ENCODE measurements around the gene FER. TPM values are rescaled to one million over a fixed set of nuclear protein-coding genes. Genes with fewer than 3 reads are reported as not detected.
"Not testable (repeated sequence)": the region's sequence is repeated elsewhere in the genome, so short reads cannot be mapped to it uniquely, and the experiment has no call there.

The FER gene
- total RNA-seq, 2 donors from 2014 or later: 52.6 to 62.2 TPM

- intact Hi-C loops (cut with DNase I); DNase-seq (ENCODE audit: low spot score): not testable (repeated sequence)
Observed at GRCh38 chr5:108851129-108851528, 103.4 kb downstream of the FER start.

DNA sequence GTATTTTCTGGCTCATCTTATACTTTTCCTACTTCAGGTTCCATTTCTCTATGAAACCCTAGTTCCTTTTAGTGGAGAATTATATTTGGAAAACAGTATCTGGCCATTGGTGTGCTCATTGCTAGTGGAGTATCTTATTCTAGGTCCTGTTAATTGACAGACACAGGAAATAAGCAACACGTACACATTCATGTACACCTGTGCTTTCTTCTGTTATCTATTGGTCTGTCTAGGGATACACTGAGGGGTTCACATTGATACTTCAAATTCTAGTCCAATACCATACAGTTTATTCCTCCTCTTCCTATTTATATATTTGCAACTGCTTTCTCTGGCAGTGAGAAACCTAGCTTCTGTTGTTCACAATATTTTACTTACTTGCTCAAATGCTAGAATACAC lies 110.2 kb downstream of the FER start:
- intact Hi-C loops (cut with DNase I): no loop called here
- DNase-seq (ENCODE audit: low spot score): no peak

DNA sequence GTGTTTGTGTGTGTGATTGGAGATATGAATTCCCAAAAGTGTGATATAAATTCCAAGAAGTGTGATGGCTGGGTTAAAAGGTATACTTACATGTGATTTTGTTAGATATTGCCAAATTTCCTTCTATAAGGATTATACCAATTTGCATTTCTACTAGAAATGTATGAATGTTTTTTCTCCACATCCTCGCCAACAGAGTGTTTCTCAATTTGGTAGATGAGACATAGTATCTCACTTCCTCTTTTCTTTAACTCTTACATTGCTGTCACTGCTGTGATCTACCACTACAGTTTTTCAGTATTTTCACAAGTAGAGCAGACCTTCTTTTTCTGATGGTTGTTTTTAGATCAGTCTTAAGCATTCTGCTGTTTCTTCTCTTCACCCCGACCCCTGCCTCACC lies 111.3 kb downstream of the FER start:
- no peak for DNase-seq (ENCODE audit: low spot score)
- intact Hi-C loops (cut with DNase I): no loop called here

DNA sequence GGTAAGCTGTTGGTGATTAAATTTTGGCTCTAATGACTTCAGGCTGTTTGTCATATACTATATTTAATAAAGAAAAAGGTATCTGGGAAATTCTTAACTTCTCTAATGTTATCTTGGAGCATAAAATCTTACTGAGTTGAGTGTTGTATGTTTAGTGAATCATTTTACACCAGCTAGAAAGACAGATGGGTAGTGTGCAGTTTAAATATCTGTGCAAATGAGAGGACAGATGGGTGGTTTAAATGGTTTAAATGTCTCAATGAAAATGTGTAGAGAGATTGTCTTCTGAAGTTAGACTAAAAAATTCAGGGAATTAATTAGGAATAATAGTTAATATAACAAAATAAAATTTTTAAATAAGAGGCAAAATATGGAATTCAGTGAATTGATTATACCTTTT lies 114.5 kb downstream of the FER start:
- intact Hi-C loops (cut with DNase I): no loop called here
- DNase-seq (ENCODE audit: low spot score): no peak

- DNase-seq (ENCODE audit: low spot score); intact Hi-C loops (cut with DNase I): not testable (repeated sequence)
Observed at GRCh38 chr5:108866097-108866496, 118.4 kb downstream of the FER start.

DNA sequence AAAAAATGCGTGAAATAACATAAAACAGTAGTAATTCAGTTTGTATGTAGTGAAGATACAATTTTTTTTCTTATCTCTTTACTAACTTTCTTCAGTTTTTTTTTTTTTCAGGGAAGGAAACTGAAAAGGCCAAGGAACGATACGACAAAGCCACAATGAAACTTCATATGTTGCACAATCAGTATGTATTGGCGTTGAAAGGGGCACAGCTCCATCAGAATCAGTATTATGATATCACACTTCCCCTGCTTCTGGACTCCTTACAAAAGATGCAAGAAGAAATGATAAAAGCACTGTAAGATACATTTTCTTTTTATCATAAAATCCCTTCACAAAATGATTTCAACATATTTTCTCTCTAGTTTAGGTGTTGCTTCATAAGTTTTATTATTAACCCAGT lies 120.0 kb downstream of the FER start:
- intact Hi-C loops (cut with DNase I): no loop called here
- DNase-seq (ENCODE audit: low spot score): no peak

DNA sequence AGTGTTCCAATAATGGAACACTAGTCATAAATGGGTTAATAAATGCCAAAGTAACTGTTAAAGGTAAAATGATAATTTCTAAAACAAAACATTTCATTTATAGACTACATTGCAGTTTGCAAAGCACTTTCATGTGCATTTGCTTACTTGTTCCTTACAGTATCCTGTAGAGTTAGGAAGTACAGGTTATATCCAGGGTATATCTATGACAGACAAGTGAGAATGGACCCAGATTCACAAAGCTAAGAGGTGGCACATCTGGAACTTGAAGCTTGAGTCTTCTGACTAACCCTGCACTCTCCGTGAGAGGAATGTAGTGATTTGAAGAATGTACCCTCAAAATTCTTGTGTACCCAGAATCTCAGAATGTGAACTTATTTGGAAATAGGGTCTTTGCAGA lies 121.4 kb downstream of the FER start:
- no peak for DNase-seq (ENCODE audit: low spot score)
- intact Hi-C loops (cut with DNase I): no loop called here

DNA sequence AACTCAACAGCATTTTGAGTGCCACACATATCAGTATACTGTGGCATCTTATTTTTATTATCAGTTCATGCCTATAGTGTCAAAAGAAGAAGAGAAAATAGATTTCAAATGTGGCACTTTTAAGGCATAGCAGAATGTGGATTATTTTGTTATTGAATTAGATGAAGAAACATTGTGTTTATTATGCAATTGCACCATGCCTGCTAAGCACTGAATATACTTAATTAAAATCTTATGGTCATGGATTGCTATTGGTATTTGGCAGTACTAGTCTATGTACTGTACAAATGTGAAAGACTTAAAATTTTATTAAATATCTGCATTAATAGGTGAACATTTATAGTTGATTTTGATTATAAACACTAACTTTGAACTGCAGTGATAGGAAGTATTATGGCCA lies 128.8 kb downstream of the FER start:
- intact Hi-C loops (cut with DNase I): no loop called here
- DNase-seq (ENCODE audit: low spot score): no peak

DNA sequence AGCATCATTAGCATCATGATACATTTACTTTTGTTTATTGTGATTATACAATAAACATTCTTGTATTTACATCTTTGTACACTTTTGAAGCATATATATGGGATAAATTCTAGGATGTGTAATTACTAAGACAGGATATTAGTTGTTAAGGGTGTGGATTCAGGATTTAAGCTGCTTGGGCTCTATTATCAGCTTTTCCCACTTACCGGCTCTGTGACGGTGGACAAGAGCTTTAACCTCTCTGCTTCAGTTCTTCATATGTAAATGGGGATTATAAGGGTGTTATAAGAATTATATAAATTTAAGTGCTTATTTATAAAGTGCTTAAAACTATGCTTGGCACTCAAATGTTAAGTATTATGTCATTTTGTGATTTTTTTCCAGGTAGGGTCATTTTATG lies 131.1 kb downstream of the FER start:
- intact Hi-C loops (cut with DNase I): no loop called here
- no peak for DNase-seq (ENCODE audit: low spot score)

GRCh38 chr5:108881133-108881532 lies 133.4 kb downstream of the FER start:
- DNase-seq (ENCODE audit: low spot score): no peak
- intact Hi-C loops (cut with DNase I): no loop called here

DNA sequence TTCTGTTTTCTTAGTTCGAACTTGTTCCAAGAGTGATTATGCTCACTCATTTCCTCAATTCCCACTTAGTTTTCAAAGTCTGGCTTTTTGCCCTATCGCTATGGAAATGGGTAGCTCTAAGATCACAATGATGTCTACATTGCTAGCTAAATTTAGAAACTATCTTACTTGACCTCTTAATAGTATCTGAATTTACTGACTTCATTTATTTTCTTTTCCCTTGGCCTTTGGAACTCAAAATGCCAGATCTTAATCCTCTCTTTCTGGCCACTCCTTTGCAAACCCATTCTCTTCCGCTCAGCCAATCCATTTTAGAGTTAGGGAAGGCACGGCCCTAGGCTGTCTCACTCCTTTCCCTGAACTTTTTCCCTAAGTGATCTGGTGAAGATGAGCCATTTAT lies 137.0 kb downstream of the FER start:
- DNase-seq (ENCODE audit: low spot score): no peak
- intact Hi-C loops (cut with DNase I): no loop called here

GRCh38 chr5:108898257-108898656 lies 150.6 kb downstream of the FER start:
- DNase-seq (ENCODE audit: low spot score): no peak
- intact Hi-C loops (cut with DNase I): no loop called here

DNA sequence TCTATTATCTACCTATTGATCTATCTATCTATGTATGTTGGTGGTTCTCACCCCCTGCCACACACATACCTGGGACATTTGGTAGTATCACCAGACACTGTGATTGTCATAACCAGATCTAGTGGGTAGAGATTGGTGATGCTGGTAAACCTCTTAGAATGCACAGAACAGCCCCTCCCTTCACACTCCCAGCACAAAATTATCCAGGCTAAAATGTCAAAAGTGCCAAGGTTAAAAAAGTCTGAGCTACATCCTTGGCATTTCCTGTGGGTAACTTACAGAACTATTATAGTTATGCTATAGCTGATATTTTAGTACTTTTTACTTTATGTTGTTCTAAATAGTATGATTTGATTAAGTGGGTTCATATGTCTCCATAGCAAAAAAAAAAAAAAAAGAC lies 151.0 kb downstream of the FER start:
- no peak for DNase-seq (ENCODE audit: low spot score)
- intact Hi-C loops (cut with DNase I): no loop called here

- intact Hi-C loops (cut with DNase I): not testable (repeated sequence)
Observed at GRCh38 chr5:108899244-108899643, 151.5 kb downstream of the FER start.

DNA sequence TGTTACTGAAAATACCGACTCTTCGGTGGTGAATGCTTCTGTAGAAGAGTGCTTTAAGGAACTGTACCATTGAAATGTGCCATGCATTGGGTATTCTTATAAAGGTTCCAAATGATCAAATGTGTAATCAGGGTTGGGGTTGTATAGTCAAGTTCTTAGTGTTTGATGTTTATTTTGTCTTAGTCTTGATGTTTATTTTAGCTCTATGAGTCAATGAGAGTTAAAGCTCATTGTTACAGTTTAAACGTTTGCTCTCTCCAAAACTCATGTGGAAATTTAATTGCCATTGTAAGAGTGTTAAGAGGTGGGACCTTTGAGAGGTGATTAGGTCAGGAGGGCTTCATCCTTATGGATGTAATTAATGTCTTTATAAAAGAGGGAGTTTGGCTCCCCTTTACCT lies 153.0 kb downstream of the FER start:
- DNase-seq (ENCODE audit: low spot score): no peak
- intact Hi-C loops (cut with DNase I): no loop called here

More at GRCh38 chr5:108899244-108899643, 151.5 kb downstream of the FER start:
- not testable (repeated sequence) for DNase-seq (ENCODE audit: low spot score)

DNA sequence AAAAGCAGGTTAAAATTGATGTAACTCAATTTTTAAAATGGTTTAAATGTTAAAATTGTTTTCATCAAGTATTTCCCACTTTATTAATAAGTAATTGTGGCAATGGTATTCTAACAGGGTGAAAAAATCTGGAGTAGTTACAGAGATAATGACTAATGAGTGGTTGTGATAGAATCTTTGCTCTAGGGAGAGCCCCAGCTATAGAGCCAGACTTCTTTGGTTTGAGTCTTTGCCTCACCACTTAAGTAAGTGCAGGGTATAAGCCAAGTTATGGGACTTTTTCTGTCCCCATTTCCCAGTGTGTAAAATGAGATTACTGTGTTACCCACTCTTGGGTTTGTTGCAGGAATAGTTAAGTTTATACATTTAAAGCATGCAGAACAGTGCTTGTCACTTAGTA lies 158.1 kb downstream of the FER start:
- intact Hi-C loops (cut with DNase I): no loop called here
- DNase-seq (ENCODE audit: low spot score): no peak

DNA sequence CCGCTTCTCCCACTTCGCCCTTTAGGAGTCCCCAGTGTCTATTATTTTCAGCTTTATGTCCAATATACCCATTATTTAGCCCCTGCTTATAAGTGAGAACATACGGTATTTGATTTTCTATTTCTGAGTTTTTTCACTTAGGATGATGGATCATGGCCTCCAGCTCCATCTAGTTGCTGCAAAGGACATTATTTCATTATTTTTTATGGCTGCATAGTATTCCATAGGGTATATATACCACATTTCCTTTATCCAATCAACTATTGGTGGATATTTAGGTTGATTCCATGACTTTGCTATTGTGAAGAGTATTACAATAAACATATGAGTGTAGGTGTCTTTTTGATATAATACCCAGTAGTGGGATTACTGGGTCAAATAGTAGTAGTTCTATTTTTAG lies 162.9 kb downstream of the FER start:
- intact Hi-C loops (cut with DNase I): no loop called here
- no peak for DNase-seq (ENCODE audit: low spot score)

DNA sequence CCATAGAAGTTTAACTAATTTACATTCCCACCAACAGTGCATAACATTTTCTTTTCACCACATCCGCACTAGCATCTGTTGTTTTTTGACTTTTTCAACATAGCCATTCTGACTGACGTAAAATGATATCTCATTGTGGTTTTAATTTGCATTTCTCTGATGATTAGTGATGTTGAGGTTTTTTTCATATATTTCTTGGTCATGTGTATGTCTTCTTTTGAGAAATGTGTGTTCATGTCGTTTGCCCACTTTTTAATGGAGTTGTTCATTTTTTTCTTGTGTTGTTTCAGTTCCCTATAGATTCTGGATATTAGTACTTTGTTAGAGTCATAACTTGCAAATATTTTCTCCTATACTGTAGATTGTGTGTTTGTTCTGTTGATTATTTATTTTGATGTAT lies 163.4 kb downstream of the FER start:
- intact Hi-C loops (cut with DNase I): no loop called here
- DNase-seq (ENCODE audit: low spot score): no peak

- DNase-seq (ENCODE audit: low spot score): no peak
- intact Hi-C loops (cut with DNase I): no loop called here
Observed at GRCh38 chr5:108917596-108917995, 169.9 kb downstream of the FER start.

- DNase-seq (ENCODE audit: low spot score): no peak
- intact Hi-C loops (cut with DNase I): no loop called here
Observed at GRCh38 chr5:108919591-108920326, 172.1 kb downstream of the FER start.

- intact Hi-C loops (cut with DNase I): no loop called here
- DNase-seq (ENCODE audit: low spot score): no peak
Observed at GRCh38 chr5:108924457-108924961, 176.8 kb downstream of the FER start.

- intact Hi-C loops (cut with DNase I): no loop called here
- DNase-seq (ENCODE audit: low spot score): no peak
Observed at GRCh38 chr5:108925073-108925472, 177.4 kb downstream of the FER start.
